Measurements from ENCODE around the gene CR1.

GRCh38 chr1:207494171-207494570 lies 1.8 kb upstream of the CR1 start:
- TF ChIP-seq CTCF (conservative IDR thresholded peaks at IDR 0.05; ENCODE audit: low read length) (no peak), EZH2phosphoT487 (IDR thresholded peaks at IDR 0.05; ENCODE audit: borderline replicate concordance, low read depth, low read length) (no peak)

Measured in OCI-LY7 (cell line).